Tibial artery (tissue), 4 donors: ENCODE data around the gene APOC1.

Experiments used
- DNase-seq, 2 donors: peaks; one replicate each; pipeline ENCODE4 v3.0.0-alpha.2; 2019
- H3K27ac ChIP-seq, 2 donors: fragments of 200-600 bp; sonication (generic) in 1 of 2; 1 replicate in 1 of 2; 2 replicates in 1 of 2; pipeline ENCODE4 v1.5.1; 2018 to 2019; ENCODE audit warnings: mild to moderate bottlenecking in 1 of 2
- H3K27me3 ChIP-seq, 2 donors: fragments of 200-600 bp; sonication (generic) in 1 of 2; one replicate each; pipeline versions ENCODE4 v1.5.1 to v1.6.0; 2016 to 2019
- H3K36me3 ChIP-seq, 3 donors: fragments of 200-600 bp; sonication (generic) in 2 of 3; one replicate each; pipeline ENCODE4 v1.5.1; 2016 to 2019; ENCODE audit warnings: mild to moderate bottlenecking in 2 of 3
- H3K4me1 ChIP-seq, 4 donors: fragments of 200-600 bp; sonication (generic) in 2 of 4; 1 replicate in 3 of 4; 2 replicates in 1 of 4; pipeline ENCODE4 v1.5.1; 2016 to 2019
- H3K4me3 ChIP-seq, 2 donors: fragments of 200-600 bp; sonication (generic) in 1 of 2; 1 replicate in 1 of 2; 2 replicates in 1 of 2; pipeline ENCODE4 v1.5.1; 2018 to 2019; ENCODE audit warnings: mild to moderate bottlenecking in 2 of 2
- H3K9me3 ChIP-seq, 3 donors: fragments of 200-600 bp; sonication (generic) in 1 of 3; one replicate each; pipeline ENCODE4 v1.5.1; 2016 to 2019
- CTCF ChIP-seq, 2 experiments: fragments of 200-600 bp in 1 of 2; fragments of 450-650 bp in 1 of 2; IDR thresholded peaks; one replicate each; pipeline ENCODE4 v1.5.1; 2017 to 2019; ENCODE audit warnings: antibody characterized with exemption in 2 of 2, mild to moderate bottlenecking in 1 of 2, moderate library complexity in 1 of 2
- intact Hi-C: fragments of 100-400 bp; cut with DNase I; formaldehyde crosslinking; loops from one replicate; pipeline ENCODE4 v1.15.0; 2023; ENCODE audit warnings: low total_unique reads

APOC1 gene

GRCh38 chr19:44872661-44873060 lies 41.7 kb upstream of the APOC1 start:
- no peak overlapping the region for H3K4me3 ChIP-seq
- H3K27ac ChIP-seq, result no peak overlapping the region
- intact Hi-C loops, result no loop called here
- no peak for DNase-seq
- H3K9me3 ChIP-seq, result no peaks in the 10 kb centered on the region
- no peaks in the 10 kb centered on the region for H3K4me1 ChIP-seq
- TF ChIP-seq CTCF (IDR thresholded peaks at IDR 0.05), result no peak
- H3K27me3 ChIP-seq, result no peaks in the 10 kb centered on the region
- peaks cover 56 to 84% (median 72%) of the 10 kb centered on the region in 3 donors for H3K36me3 ChIP-seq

DNA sequence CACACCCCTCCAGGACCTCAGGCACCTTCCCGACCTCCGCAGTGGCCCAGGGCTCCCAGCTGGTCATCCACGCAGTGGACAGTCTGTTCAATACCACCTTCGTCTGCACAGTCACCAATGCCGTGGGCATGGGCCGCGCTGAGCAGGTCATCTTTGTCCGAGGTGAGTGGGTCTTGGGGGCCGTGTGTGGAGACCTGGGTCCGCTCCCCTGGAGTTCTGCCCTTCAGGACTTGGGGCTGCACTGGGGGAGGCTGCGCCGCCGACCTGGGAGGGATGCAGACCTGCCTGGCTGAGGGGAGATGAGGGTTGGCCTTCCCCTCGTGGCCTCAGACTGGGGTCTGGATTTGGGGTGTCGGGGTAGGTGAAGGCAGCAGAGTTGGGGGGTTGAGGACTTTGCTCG lies 40.1 kb upstream of the APOC1 start:
- Histone ChIP-seq H3K27ac (no peak overlapping the region), H3K27me3 (no peaks in the 10 kb centered on the region), H3K9me3 (no peaks in the 10 kb centered on the region), H3K36me3 (peaks cover 56 to 92% (median 79%) of the 10 kb centered on the region in 3 donors), H3K4me3 (no peak overlapping the region), H3K4me1 (peaks cover 0 to 4% (median 0%) of the 10 kb centered on the region in 4 donors)
- intact Hi-C loops, result no loop called here
- DNase-seq, result no peak
- TF ChIP-seq CTCF (IDR thresholded peaks at IDR 0.05), result no peak

GRCh38 chr19:44875666-44876451 lies 38.5 kb upstream of the APOC1 start:
- H3K4me3 ChIP-seq, result no peak overlapping the region
- no peak for DNase-seq
- peaks cover 56 to 92% (median 79%) of the 10 kb centered on the region in 3 donors for H3K36me3 ChIP-seq
- H3K9me3 ChIP-seq, result no peaks in the 10 kb centered on the region
- intact Hi-C loops, result no loop called here
- TF ChIP-seq CTCF (IDR thresholded peaks at IDR 0.05), result no peak
- peaks cover 0 to 4% (median 0%) of the 10 kb centered on the region in 4 donors for H3K4me1 ChIP-seq
- H3K27me3 ChIP-seq, result no peaks in the 10 kb centered on the region
- no peak overlapping the region for H3K27ac ChIP-seq

GRCh38 chr19:44876930-44877535 lies 37.4 kb upstream of the APOC1 start:
- Histone ChIP-seq H3K9me3 (no peaks in the 10 kb centered on the region), H3K4me1 (peaks cover 0 to 4% (median 0%) of the 10 kb centered on the region in 4 donors), H3K27me3 (no peaks in the 10 kb centered on the region), H3K27ac (no peak overlapping the region), H3K4me3 (no peak overlapping the region), H3K36me3 (peaks cover 53 to 81% (median 69%) of the 10 kb centered on the region in 3 donors)
- DNase-seq, result no peak
- no peak for TF ChIP-seq CTCF (IDR thresholded peaks at IDR 0.05)
- intact Hi-C loops, result no loop called here

- H3K9me3 ChIP-seq, result no peaks in the 10 kb centered on the region
- no peak for DNase-seq
- H3K27me3 ChIP-seq, result no peaks in the 10 kb centered on the region
- TF ChIP-seq CTCF (IDR thresholded peaks at IDR 0.05), result no peak
- peaks cover 0 to 4% (median under 1%) of the 10 kb centered on the region in 4 donors for H3K4me1 ChIP-seq
- H3K36me3 ChIP-seq, result peaks cover 43 to 73% (median 58%) of the 10 kb centered on the region in 3 donors
- intact Hi-C loops, result no loop called here
- no peak overlapping the region for H3K4me3 ChIP-seq
- H3K27ac ChIP-seq, result no peak overlapping the region
These were observed 36.1 kb upstream of the APOC1 start for GRCh38 chr19:44878120-44878865.
